HL-60 (cell line): ENCODE measurements around the gene OR8G5.
A peak's percentile ranks its signal among the peaks of the same experiment; 100 is the strongest.

ENCODE experiments used
- DNase-seq, 2 experiments: peaks; one replicate each; pipeline ENCODE4 v3.0.0-alpha.2; 2010 to 2020; ENCODE audit warnings: low read depth in 1 of 2, low spot score in 1 of 2
- H3K27ac ChIP-seq: fragments of 250-450 bp; sonication (Bioruptor Pico); replicated peaks from 2 replicates; pipeline ENCODE4 v1.5.1; 2020; ENCODE audit warnings: mild to moderate bottlenecking, moderate library complexity
- H3K27me3 ChIP-seq: fragments of 250-450 bp; sonication (Bioruptor Pico); 2 replicates; pipeline ENCODE4 v1.5.1; 2021; ENCODE audit warnings: mild to moderate bottlenecking, moderate library complexity; ENCODE audit not compliant: insufficient read depth, poor library complexity, severe bottlenecking
- H3K4me3 ChIP-seq: replicated peaks from 2 replicates; pipeline ENCODE4 v1.5.1; 2011; ENCODE audit warnings: mild to moderate bottlenecking, control low read depth, low read length; ENCODE audit not compliant: insufficient read depth
- GABPA ChIP-seq: IDR thresholded peaks from 2 replicates; pipeline ENCODE4 v1.6.1; 2012; ENCODE audit warnings: low read depth
- POLR2AphosphoS5 ChIP-seq: IDR thresholded peaks from 2 replicates; pipeline ENCODE4 v1.6.1; 2012; ENCODE audit warnings: low read depth
- SPI1 ChIP-seq: IDR thresholded peaks from 2 replicates; pipeline ENCODE4 v1.6.1; 2012; ENCODE audit warnings: low read depth, mild to moderate bottlenecking, borderline replicate concordance
- TF ChIP-seq, protein P1 (sequence below): IDR thresholded peaks from one replicate; pipeline ENCODE4 v1.5.1; 2011; ENCODE audit warnings: low read length, control low read depth, inconsistent platforms; ENCODE audit not compliant: insufficient read depth
- TF ChIP-seq, protein P2 (sequence below): IDR thresholded peaks from 2 replicates; pipeline ENCODE4 v1.6.1; 2012; ENCODE audit warnings: low read depth; ENCODE audit not compliant: insufficient replicate concordance

Gene OR8G5

GRCh38 chr11:124297921-124298320, 41.7 kb downstream of the OR8G5 start:
- Histone ChIP-seq H3K4me3 (no peak overlapping the region), H3K27me3 (no peaks in the 10 kb centered on the region), H3K27ac (no peak overlapping the region)
- TF ChIP-seq, protein P1, sequence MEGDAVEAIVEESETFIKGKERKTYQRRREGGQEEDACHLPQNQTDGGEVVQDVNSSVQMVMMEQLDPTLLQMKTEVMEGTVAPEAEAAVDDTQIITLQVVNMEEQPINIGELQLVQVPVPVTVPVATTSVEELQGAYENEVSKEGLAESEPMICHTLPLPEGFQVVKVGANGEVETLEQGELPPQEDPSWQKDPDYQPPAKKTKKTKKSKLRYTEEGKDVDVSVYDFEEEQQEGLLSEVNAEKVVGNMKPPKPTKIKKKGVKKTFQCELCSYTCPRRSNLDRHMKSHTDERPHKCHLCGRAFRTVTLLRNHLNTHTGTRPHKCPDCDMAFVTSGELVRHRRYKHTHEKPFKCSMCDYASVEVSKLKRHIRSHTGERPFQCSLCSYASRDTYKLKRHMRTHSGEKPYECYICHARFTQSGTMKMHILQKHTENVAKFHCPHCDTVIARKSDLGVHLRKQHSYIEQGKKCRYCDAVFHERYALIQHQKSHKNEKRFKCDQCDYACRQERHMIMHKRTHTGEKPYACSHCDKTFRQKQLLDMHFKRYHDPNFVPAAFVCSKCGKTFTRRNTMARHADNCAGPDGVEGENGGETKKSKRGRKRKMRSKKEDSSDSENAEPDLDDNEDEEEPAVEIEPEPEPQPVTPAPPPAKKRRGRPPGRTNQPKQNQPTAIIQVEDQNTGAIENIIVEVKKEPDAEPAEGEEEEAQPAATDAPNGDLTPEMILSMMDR: no peak
- TF ChIP-seq, protein P2, sequence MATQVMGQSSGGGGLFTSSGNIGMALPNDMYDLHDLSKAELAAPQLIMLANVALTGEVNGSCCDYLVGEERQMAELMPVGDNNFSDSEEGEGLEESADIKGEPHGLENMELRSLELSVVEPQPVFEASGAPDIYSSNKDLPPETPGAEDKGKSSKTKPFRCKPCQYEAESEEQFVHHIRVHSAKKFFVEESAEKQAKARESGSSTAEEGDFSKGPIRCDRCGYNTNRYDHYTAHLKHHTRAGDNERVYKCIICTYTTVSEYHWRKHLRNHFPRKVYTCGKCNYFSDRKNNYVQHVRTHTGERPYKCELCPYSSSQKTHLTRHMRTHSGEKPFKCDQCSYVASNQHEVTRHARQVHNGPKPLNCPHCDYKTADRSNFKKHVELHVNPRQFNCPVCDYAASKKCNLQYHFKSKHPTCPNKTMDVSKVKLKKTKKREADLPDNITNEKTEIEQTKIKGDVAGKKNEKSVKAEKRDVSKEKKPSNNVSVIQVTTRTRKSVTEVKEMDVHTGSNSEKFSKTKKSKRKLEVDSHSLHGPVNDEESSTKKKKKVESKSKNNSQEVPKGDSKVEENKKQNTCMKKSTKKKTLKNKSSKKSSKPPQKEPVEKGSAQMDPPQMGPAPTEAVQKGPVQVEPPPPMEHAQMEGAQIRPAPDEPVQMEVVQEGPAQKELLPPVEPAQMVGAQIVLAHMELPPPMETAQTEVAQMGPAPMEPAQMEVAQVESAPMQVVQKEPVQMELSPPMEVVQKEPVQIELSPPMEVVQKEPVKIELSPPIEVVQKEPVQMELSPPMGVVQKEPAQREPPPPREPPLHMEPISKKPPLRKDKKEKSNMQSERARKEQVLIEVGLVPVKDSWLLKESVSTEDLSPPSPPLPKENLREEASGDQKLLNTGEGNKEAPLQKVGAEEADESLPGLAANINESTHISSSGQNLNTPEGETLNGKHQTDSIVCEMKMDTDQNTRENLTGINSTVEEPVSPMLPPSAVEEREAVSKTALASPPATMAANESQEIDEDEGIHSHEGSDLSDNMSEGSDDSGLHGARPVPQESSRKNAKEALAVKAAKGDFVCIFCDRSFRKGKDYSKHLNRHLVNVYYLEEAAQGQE: no peak
- no peak for TF ChIP-seq GABPA
- no peak for TF ChIP-seq SPI1
- TF ChIP-seq POLR2AphosphoS5: no peak
- no peak for DNase-seq

DNA sequence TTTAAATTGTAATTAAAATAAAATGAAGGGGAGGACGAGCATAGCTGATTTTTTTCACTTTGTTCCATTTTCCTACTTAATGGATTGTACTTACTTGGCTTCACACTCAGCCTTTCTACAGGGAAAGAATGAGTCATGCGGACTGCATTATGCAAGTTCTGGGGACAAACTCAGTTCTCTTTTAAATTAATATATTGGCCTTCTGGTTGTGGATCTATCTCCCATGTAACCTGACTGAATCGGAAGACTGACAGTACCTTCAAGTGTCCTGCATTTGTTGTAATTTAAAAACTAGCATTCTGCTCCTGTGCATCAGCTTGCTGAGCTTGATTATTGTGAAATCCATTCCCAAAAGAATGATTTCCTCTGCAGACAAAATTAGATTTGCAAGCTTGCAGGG, 45.4 kb downstream of the OR8G5 start:
- TF ChIP-seq, protein P2: no peak
- TF ChIP-seq POLR2AphosphoS5 (no peak), SPI1 (no peak), GABPA (no peak)
- TF ChIP-seq, protein P1: no peak
- peak; percentile 46 to 53 for DNase-seq
- Histone ChIP-seq H3K27me3 (no peaks in the 10 kb centered on the region), H3K4me3 (no peak overlapping the region), H3K27ac (no peak overlapping the region)

- TF ChIP-seq SPI1 (no peak), POLR2AphosphoS5 (no peak), GABPA (no peak)
- TF ChIP-seq, protein P1: no peak
- TF ChIP-seq, protein P2: no peak
- Histone ChIP-seq H3K4me3 (no peak overlapping the region), H3K27ac (no peak overlapping the region), H3K27me3 (no peaks in the 10 kb centered on the region)
- DNase-seq: no peak
These were observed 46.4 kb downstream of the OR8G5 start for GRCh38 chr11:124302347-124303125.
